ENCODE results near the gene ZNF414. TPM values are rescaled to one million over a fixed set of nuclear protein-coding genes. Genes with fewer than 3 reads are reported as not detected.
A peak's percentile ranks its signal among the peaks of the same experiment; 100 is the strongest.

Gene ZNF414
- total RNA-seq, 3 donors from 2014 or later, result 7.4 to 13.5 (median 7.5) TPM

GRCh38 chr19:8487137-8487851, 26.7 kb downstream of the ZNF414 start:
- no peak overlapping the region for H3K4me3 ChIP-seq
- no peaks in the 10 kb centered on the region for H3K9me3 ChIP-seq
- H3K4me1 ChIP-seq, result no peaks in the 10 kb centered on the region
- no peaks in the 10 kb centered on the region for H3K27me3 ChIP-seq
- peaks cover 3% of the 10 kb centered on the region for H3K36me3 ChIP-seq
- DNase-seq (ENCODE audit: low spot score in 2 of 2), result no peak
- TF ChIP-seq POLR2AphosphoS5 (IDR thresholded peaks at IDR 0.05) (no peak), POLR2A (IDR thresholded peaks at IDR 0.05) (no peak), CTCF (IDR thresholded peaks at IDR 0.05) (no peak)
- intact Hi-C loops (cut with DNase I; ENCODE audit: low total_unique reads), result no loop called here
- H3K27ac ChIP-seq, result peak overlapping the region in 1 of 2 donors; percentile 27

- Histone ChIP-seq H3K4me1 (no peaks in the 10 kb centered on the region), H3K4me3 (no peak overlapping the region), H3K27me3 (no peaks in the 10 kb centered on the region), H3K27ac (peak overlapping the region in 1 of 2 donors; percentile 9), H3K36me3 (peaks cover 3% of the 10 kb centered on the region), H3K9me3 (no peaks in the 10 kb centered on the region)
- TF ChIP-seq POLR2AphosphoS5 (IDR thresholded peaks at IDR 0.05) (no peak), POLR2A (IDR thresholded peaks at IDR 0.05) (no peak), CTCF (IDR thresholded peaks at IDR 0.05) (no peak)
- DNase-seq (ENCODE audit: low spot score in 2 of 2), result no peak
- intact Hi-C loops (cut with DNase I; ENCODE audit: low total_unique reads), result no loop called here
Observed at GRCh38 chr19:8486661-8487136, 27.3 kb downstream of the ZNF414 start.

- Histone ChIP-seq H3K27me3 (no peaks in the 10 kb centered on the region), H3K36me3 (peaks cover 3% of the 10 kb centered on the region), H3K27ac (no peak overlapping the region), H3K4me3 (no peak overlapping the region), H3K9me3 (no peaks in the 10 kb centered on the region), H3K4me1 (peaks cover 3 to 8% of the 10 kb centered on the region in 2 donors)
- intact Hi-C loops (cut with DNase I; ENCODE audit: low total_unique reads), result no loop called here
- no peak for TF ChIP-seq POLR2A (IDR thresholded peaks at IDR 0.05)
- TF ChIP-seq POLR2AphosphoS5 (IDR thresholded peaks at IDR 0.05), result no peak
- no peak for TF ChIP-seq CTCF (IDR thresholded peaks at IDR 0.05)
- no peak for DNase-seq (ENCODE audit: low spot score in 2 of 2)
Observed at GRCh38 chr19:8485561-8486371, 28.2 kb downstream of the ZNF414 start.

- intact Hi-C loops (cut with DNase I; ENCODE audit: low total_unique reads), result no loop called here
- H3K36me3 ChIP-seq, result peaks cover 3% of the 10 kb centered on the region
- TF ChIP-seq POLR2AphosphoS5 (IDR thresholded peaks at IDR 0.05) (no peak), POLR2A (IDR thresholded peaks at IDR 0.05) (no peak), CTCF (IDR thresholded peaks at IDR 0.05) (no peak)
- no peak overlapping the region for H3K4me3 ChIP-seq
- H3K27me3 ChIP-seq, result no peaks in the 10 kb centered on the region
- no peaks in the 10 kb centered on the region for H3K9me3 ChIP-seq
- peak in 1 of 2 donors; percentile 32 for DNase-seq (ENCODE audit: low spot score in 2 of 2)
- H3K27ac ChIP-seq, result no peak overlapping the region
- H3K4me1 ChIP-seq, result peaks cover 3 to 8% of the 10 kb centered on the region in 2 donors
Observed at GRCh38 chr19:8484331-8484894, 29.6 kb downstream of the ZNF414 start.
